Bronchial epithelial cell (primary cell): ENCODE measurements around the gene PRKCZ. TPM values are rescaled to one million over a fixed set of nuclear protein-coding genes. Genes with fewer than 3 reads are reported as not detected.

Experiments used
- DNase-seq: peaks from one replicate; pipeline ENCODE4 v3.0.0-alpha.2; 2010; ENCODE audit warnings: low read depth
- FAIRE-seq: peaks from 2 replicates; lab custom pipeline; 2011; peaks lifted over from hg19 to GRCh38; lab: Jason Lieb, UNC
- H3K27me3 ChIP-seq: 2 replicates; pipeline ENCODE4 v1.5.1; 2011; ENCODE audit warnings: low read length; ENCODE audit not compliant: control insufficient read depth, insufficient read depth
- H3K36me3 ChIP-seq: 2 replicates; pipeline ENCODE4 v1.5.1; 2011; ENCODE audit warnings: low read length; ENCODE audit not compliant: control insufficient read depth, insufficient read depth
- H3K4me3 ChIP-seq: 2 replicates; pipeline ENCODE4 v1.5.1; 2011; ENCODE audit warnings: mild to moderate bottlenecking, low read depth, low read length, control low read depth
- total RNA-seq: library from RNA; depleted of rRNA; stranded (reverse); fragments of >200 nt; gene quantifications from 2 replicates; pipeline ENCODE4 v1.2.1, GENCODE V29; 2014
- TF ChIP-seq, protein P1 (sequence below): IDR thresholded peaks from 2 replicates; pipeline ENCODE4 v1.5.1; 2011; ENCODE audit warnings: mild to moderate bottlenecking, moderate library complexity, low read length, control low read depth, inconsistent platforms; ENCODE audit not compliant: insufficient read depth, severe bottlenecking

PRKCZ gene
- total RNA-seq, 1 donor from 2014 or later = 38.4 TPM

DNA sequence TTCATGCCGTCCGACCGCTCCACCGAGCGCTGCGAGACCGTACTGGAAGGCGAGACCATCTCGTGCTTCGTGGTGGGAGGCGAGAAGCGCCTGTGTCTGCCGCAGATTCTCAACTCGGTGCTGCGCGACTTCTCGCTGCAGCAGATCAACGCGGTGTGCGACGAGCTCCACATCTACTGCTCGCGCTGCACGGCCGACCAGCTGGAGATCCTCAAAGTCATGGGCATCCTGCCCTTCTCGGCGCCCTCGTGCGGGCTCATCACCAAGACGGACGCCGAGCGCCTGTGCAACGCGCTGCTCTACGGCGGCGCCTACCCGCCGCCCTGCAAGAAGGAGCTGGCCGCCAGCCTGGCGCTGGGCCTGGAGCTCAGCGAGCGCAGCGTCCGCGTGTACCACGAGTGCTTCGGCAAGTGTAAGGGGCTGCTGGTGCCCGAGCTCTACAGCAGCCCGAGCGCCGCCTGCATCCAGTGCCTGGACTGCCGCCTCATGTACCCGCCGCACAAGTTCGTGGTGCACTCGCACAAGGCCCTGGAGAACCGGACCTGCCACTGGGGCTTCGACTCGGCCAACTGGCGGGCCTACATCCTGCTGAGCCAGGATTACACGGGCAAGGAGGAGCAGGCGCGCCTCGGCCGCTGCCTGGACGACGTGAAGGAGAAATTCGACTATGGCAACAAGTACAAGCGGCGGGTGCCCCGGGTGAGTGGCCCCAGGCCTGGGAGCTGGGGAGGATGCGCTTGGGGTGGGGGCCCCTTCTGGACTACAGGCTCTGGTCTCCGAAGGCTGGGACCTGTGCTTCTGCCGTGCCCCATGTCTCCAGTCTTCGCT is 179.0 kb downstream of the PRKCZ start:
- DNase-seq = no peak
- no peaks in the 10 kb centered on the region for H3K36me3 ChIP-seq
- H3K4me3 ChIP-seq = peak overlapping the region; percentile 72
- FAIRE-seq = no peak
- no peaks in the 10 kb centered on the region for H3K27me3 ChIP-seq
- TF ChIP-seq, protein P1, sequence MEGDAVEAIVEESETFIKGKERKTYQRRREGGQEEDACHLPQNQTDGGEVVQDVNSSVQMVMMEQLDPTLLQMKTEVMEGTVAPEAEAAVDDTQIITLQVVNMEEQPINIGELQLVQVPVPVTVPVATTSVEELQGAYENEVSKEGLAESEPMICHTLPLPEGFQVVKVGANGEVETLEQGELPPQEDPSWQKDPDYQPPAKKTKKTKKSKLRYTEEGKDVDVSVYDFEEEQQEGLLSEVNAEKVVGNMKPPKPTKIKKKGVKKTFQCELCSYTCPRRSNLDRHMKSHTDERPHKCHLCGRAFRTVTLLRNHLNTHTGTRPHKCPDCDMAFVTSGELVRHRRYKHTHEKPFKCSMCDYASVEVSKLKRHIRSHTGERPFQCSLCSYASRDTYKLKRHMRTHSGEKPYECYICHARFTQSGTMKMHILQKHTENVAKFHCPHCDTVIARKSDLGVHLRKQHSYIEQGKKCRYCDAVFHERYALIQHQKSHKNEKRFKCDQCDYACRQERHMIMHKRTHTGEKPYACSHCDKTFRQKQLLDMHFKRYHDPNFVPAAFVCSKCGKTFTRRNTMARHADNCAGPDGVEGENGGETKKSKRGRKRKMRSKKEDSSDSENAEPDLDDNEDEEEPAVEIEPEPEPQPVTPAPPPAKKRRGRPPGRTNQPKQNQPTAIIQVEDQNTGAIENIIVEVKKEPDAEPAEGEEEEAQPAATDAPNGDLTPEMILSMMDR = peak; percentile 7

DNA sequence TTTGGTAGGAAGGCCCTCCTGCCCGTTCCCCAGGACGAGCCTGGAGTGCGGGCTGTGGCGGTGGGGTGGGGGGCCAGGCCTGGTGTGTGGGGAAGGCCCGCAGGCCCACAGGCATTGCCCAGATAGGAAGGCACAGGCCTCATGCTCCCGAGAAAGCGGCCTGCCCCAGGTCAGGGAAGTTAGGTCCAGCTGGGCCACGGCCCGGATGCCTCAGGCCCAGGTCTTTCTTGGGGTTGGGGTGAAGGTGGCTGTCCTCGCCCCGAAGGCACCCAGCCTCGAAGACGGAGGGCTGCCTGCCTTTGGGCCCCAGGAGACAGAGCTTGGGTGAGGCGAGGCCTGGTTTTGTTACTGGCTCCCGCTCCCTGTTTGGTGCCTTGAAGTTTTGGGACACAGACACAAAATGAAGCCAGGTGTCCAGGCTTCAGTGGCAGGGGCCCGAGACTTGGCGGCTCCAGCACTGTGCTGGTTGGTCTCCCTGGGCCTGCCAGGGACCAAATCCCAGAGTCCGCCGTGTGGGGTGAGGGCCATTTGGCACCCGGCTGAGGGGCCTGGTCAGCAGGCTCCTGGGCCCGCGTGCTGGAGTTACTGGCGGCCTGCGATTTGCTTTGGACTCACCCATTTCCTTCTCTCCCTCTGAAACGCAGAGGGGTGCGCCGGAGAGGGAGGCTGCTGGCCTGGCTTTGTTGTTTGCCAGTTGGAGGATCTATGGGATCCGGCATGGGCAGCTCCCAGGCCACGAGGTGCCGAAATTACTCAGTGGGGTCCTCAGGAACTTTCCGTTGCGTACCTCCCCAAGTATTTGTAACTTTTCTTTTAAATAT is 179.9 kb downstream of the PRKCZ start:
- FAIRE-seq (no peak), DNase-seq (no peak)
- TF ChIP-seq, protein P1 = no peak
- Histone ChIP-seq H3K36me3 (no peaks in the 10 kb centered on the region), H3K4me3 (peak overlapping the region; percentile 72), H3K27me3 (no peaks in the 10 kb centered on the region)

GRCh38 chr1:2230781-2231531 is 180.7 kb downstream of the PRKCZ start:
- H3K36me3 ChIP-seq = peaks cover 1% of the 10 kb centered on the region

GRCh38 chr1:2231532-2232254 is 181.5 kb downstream of the PRKCZ start:
- peak overlapping the region; percentile 72 for H3K4me3 ChIP-seq
- TF ChIP-seq, protein P1 = no peak
- DNase-seq = peak; percentile 71
- H3K27me3 ChIP-seq = no peaks in the 10 kb centered on the region
- FAIRE-seq = peak; percentile 7
- H3K36me3 ChIP-seq = peaks cover 1% of the 10 kb centered on the region

More at GRCh38 chr1:2230781-2231531, 180.7 kb downstream of the PRKCZ start:
- FAIRE-seq = no peak
- Histone ChIP-seq H3K4me3 (peak overlapping the region; percentile 72), H3K27me3 (no peaks in the 10 kb centered on the region)
- TF ChIP-seq, protein P1 = no peak
- no peak for DNase-seq
